Suppressor macrophage treated with lipopolysaccharide for 1 hour (primary cell): ENCODE data around the gene TSNAXIP1.
"Not testable (repeated sequence)": the region's sequence is repeated elsewhere in the genome, so short reads cannot be mapped to it uniquely, and the experiment has no call there.

Experiments
- DNase-seq, 3 donors: peaks; one replicate each; pipeline ENCODE4 v3.0.0-alpha.2; 2020 to 2022

TSNAXIP1 gene

DNA sequence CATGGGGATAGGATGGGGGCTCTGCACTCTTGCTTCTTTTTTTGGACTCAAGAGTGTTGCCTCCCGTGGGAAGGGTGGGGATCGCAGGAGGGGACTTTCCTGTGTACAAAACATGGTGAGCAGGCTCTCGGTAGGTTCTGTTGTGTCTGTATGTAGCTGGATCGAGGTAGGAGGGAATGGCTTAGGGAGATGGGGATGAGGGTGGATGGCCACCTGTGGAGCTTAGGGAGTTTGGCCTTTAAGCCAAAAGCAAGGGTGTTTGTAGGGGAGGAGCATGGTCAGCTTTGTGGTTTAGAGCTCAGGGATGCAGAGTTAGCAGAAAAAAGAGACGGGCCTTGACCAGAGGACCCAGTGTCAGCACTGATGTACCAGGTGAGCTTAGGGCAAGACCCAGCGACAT lies 55.2 kb downstream of the TSNAXIP1 start:
- no peak for DNase-seq

DNA sequence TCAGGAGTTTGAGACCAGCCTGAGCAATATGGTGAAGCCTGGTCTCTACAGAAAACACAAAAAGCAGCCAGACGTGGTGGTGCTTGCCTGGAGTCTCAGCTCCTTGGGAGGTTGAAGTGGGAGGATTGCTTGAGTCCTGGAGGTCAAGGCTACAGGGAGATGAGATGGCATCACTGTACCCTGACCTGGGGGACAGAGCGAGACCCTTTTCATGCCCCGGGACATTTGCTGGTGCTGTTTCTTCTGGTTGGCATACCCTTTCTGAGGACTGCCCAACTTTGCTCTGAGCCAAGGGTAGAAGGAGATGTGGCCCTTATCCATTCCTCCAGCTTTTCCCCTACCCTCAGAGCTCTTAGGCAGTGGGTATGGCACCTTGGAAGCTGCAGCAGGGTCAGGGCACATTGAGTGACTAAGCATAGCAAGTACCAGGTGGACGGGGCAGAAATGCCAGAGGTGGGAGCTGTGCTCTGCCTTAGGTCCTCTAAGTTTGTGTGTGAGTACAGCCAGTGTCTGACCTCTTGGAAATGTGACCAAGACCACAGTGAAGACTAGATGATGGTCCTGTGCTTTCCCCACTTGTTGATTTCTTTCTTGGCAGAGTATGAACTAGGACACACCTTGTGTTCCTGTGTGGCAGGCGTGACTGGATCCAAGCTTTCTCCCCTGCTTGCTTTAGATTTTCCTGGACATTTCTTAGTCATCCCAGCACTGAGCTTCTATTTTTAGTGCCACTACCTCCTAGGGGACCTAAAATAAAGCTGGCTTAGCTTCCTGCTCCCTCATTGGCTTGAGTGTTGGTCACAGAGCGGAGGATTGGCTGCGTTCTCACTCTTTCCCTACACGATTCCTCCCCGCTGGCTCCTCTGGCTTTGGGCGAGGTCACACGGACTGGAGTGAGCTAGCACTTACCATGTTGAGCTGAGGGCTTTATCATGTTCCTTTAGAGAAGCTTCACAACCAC lies 56.2 kb downstream of the TSNAXIP1 start:
- no peak for DNase-seq

DNA sequence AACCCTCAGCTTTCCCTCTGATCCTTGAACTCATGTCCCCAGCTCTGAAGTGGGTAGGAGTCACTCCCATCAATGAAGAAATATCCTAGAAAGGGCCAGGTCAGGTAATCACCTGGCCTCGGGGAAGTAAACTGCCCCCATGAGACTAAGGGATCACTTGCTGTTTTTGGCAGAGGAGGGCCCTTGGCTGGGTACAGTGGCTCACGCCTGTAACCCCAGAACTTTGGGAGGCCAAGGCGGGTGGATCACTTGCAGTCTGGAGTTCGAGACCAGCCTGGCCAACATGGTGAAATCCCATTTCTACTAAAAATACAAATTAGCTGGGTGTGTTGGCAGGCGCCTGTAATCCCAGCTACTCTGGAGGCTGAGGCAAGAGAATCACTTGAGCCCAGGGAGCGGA lies 57.4 kb downstream of the TSNAXIP1 start:
- not testable (repeated sequence) for DNase-seq

DNA sequence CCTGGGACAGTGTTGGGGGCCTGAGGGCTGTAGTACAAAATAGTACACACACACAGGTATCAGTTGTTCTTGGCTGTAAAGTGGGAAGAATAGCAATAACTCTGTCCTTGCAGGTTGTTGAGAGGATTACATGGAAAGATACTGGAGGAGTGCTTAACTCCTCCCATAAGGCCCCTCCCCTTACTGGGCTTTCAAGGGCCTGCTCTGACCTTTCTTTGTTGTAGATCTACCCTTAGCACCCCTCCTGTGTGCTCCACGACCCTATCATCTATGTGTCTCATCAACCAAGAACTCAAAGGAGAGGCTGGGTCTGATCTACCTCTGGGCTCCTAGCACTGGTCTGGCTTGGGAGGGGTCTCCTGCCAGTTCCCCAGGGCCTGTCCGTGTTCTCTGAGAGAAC lies 57.9 kb downstream of the TSNAXIP1 start:
- DNase-seq = no peak

DNA sequence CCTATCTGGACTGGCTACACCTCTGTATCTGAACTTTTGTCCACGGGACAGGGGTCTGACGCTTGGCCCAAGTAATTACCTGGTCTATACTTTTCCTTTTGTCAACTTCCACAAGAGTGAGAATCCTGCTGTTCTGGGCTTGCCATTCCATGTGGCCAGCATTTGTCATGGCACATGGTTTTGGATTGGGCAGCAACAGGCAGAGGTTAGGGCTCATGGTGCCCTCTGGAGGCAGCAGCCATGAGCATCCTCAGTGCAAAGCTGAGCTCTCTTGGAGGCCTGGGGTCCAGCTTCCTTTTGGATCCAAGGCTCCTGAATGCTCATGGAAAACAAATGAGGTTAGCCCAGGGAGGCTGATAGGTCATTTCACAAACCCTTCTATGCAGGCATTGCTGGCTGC lies 58.6 kb downstream of the TSNAXIP1 start:
- DNase-seq = peak; percentile 66 to 73 (median 68)

DNA sequence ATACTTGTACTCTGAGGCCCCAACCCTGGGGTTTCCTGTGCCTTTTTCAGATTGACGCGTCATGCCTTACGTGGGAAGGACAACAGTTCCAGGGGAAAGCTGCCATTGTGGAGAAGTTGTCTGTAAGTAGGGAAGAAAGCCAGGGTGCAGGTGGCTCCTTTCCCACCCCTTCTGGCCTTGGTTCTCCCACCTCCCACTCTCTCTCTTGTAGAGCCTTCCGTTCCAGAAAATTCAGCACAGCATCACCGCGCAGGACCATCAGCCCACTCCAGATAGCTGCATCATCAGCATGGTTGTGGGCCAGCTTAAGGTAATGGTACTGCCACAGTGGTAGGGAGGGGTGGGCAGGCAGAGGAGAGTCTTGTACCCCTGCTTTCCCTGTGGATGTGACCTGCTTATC lies 61.6 kb downstream of the TSNAXIP1 start:
- no peak for DNase-seq

DNA sequence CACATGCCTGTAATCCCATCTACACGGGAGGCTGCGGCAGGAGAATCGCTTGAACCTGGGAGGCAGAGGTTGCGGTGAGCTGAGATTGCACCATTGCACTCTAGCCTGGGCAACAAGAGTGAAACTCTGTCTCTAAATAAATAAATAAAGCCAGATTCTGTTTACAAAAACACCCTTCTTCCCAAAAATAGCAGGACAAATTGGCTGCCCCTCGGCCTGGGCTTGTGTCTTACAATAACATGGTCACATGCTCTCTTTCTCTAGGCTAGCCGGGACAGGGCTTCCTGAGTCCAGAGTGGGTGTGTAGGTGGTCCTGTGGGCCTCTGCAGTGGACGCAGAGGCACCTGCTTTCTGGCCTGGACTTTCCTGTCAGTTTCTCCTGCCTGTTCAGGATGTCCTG lies 63.0 kb downstream of the TSNAXIP1 start:
- no peak for DNase-seq

DNA sequence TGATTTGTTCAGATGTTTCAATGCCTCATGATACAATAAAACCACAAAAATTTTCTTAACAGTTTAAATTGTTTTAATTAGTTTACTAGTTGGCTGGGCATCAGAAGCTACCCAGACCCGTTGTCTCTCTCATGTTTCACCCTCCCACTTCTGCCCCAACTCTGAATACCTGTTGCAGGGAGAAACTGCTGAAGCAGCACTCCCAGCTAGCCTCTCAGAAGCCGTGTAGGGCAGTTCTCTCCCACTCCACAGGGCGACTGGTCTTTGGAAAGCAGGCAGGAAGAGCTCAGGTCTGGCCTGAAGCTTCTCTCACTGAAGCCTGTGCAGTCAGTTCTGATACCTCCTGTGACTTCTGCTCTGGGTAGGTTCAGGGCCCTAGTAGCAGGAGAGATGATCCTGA lies 64.6 kb downstream of the TSNAXIP1 start:
- DNase-seq = no peak

DNA sequence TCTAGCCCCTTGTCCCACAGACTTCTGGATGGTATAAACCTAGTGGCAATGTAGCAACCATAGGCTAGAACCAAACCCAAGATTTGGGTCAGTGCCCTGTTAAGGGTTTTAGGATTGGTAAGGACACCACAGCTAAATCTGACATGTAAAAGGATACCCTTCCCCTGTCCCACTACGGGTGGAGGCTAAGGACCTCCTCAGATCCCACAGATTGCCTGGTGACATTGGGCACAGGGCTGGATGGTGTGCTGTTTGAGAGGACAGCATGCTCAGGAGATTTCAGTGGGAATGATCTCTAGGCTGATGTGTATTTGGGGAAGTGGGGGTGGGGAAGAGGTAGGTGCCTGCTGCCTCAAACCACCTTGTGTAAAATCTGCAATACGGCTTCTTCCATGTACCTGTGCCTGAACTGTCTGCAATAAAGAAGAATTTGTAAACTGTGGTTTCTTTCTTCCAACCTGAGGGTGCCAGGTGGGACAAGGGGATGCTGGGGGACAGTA lies 65.5 kb downstream of the TSNAXIP1 start:
- no peak for DNase-seq

DNA sequence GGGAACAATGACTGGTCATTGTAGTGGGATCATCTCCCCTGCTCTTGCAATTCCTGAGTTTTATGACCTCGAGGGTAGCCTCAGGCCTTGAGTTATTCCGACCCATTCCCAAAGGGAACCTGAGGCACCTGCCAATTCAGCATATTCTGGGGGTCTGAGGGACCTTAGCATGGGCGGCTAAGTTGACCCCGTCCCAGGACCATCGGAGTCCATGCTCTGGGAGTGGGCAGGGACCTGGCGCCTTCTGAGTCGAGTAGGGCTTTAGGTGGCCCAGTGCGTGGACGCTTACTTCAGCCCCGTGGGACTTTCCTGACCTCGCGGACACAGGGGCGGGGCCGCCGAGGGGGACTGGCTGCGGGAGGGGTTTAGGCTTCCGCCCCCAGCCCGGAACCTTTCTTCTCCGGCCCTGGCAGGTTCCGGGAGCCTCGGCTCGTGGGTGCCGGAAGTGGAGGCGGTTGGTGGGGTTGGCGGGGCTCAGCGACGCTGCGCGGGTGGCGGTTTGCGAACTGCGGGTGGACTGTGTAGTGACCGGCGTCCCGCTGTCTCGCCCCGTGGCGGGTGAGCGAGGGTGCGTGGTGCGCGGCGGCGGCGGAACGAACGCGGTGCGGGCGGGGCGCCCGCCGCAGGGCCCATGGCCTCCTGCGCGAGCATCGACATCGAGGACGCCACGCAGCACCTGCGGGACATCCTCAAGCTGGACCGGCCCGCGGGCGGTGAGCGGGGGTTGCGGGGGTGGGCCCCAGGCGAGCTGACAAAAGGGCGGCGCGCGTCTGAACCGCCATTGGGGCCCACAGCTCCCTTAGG lies 66.1 kb downstream of the TSNAXIP1 start, which contains the start of gene EDC4:
TSS of gene EDC4 (plus strand) at position 422 of the 804 bp plus-strand sequence. CDS start at position 632, 210 bp downstream.
- DNase-seq = peak; percentile 95 to 98 (median 97)

DNA sequence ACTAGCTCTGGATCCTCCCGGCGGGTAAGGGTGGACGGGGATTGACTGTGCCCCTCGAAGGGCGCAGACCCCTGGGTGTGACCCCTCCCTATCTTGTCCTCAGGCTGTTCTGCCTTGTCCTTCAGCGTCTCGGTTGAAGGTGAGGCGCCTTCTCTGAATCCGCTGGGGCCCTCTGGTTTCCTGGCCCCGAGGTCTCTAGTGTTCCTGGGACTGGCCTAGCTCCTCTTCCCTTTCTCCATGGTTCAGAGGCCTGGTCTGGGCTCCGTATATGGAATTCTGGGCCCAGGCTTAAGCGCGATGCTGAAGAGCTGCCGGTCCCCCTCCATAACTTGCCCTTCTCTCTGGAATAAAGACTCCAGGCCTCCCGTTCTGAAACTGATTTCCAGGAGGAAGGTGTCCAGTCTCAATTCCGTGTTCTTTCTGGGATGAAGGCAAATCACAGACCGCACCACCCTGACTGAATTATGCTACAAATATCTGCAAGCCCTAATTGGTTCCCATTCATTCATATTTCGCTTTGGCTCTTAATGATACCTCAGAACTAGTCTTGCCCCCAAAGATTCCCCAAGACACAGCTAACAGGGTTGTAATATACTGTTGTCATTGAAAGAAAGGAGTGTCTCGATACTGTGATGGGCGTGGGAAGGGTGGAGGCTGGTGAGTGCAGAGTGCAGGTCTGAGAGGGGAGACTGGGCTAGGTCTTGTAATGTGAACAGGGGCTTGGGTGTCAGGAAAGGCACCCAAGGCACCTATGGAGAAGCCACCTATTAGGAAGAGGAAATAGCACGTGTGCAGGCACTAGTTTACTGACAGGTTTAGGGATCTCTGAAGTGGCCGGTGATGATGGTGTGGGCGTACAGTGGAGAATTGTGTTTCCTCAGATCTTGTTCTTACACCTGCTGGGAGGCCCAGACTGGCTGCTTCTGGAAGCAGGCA lies 67.0 kb downstream of the TSNAXIP1 start:
- DNase-seq = peak in 2 of 3 donors; percentile 4 to 18

DNA sequence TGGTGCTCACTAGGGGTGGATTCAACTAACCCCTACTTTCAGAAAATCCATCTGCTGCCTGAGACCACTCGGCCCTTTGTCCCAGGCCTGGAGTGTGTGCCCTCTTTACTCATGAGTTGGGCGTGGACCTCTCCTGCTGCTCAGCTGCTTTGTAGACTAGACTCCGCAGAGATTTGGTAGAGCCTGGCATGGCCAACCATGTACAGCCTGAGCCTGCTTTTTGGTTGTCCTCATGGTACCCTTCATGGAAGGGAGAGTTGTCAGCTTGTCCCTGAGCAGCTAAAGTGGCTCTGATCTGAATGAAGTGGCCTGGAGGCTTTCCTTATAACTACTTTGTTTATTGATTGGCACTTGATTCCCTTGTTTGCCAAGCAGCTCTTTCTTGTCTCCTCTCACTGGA lies 67.7 kb downstream of the TSNAXIP1 start:
- no peak for DNase-seq

DNA sequence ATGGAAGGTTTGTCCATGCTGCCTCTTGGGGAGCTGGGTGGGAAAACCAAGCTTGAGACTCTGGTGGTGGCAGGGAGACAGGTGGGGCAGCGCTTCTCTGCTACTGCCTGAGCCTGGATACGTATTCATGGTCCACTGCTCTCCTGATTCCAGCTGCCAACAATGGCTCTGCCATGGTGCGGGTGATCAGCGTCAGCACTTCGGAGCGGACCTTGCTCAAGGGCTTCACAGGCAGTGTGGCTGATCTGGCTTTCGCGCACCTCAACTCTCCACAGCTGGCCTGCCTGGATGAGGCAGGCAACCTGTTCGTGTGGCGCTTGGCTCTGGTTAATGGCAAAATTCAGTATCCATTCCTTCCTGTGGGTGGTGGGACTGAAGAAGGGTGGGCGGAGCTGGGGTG lies 70.4 kb downstream of the TSNAXIP1 start:
- DNase-seq = no peak
